Mesenchymal stem cell (in vitro differentiated cells and primary cell): ENCODE results near the gene SRRM5.

ENCODE experiments used
- DNase-seq: peaks from one replicate; pipeline ENCODE4 v3.0.0-alpha.2; 2013
- H2AFZ ChIP-seq: one replicate; pipeline ENCODE4 v1.6.1; 2013; ENCODE audit warnings: low read depth, mild to moderate bottlenecking, control low read depth, inconsistent platforms, low read length, moderate library complexity
- H2AK5ac ChIP-seq: 2 replicates; pipeline ENCODE4 v1.6.1; 2013; ENCODE audit warnings: low read length, moderate library complexity, mild to moderate bottlenecking, inconsistent platforms; ENCODE audit not compliant: severe bottlenecking
- H2BK120ac ChIP-seq: one replicate; pipeline ENCODE4 v1.6.1; 2013; ENCODE audit warnings: low read depth, mild to moderate bottlenecking, inconsistent platforms, low read length, moderate library complexity
- H2BK12ac ChIP-seq, 2 experiments: one replicate each; pipeline ENCODE4 v1.6.1; 2013; ENCODE audit warnings: inconsistent platforms in 2 of 2, low read length in 2 of 2, mild to moderate bottlenecking in 2 of 2, moderate library complexity in 2 of 2, control low read depth in 1 of 2
- H2BK15ac ChIP-seq: one replicate; pipeline ENCODE4 v1.6.1; 2013; ENCODE audit warnings: mild to moderate bottlenecking, low read depth, inconsistent platforms; ENCODE audit not compliant: poor library complexity, severe bottlenecking
- H2BK5ac ChIP-seq: 2 replicates; pipeline ENCODE4 v1.6.1; 2013; ENCODE audit warnings: low read depth, mild to moderate bottlenecking, low read length, control low read depth, inconsistent platforms; ENCODE audit not compliant: poor library complexity, severe bottlenecking
- H3K14ac ChIP-seq, 2 experiments: one replicate each; pipeline ENCODE4 v1.6.1; 2013; ENCODE audit warnings: inconsistent platforms in 2 of 2, low read length in 2 of 2, control low read depth in 1 of 2, mild to moderate bottlenecking in 1 of 2, moderate library complexity in 1 of 2
- H3K18ac ChIP-seq, 2 experiments: one replicate each; pipeline ENCODE4 v1.6.1; 2013; ENCODE audit warnings: inconsistent platforms in 2 of 2, low read length in 2 of 2, control low read depth in 1 of 2, low read depth in 1 of 2, mild to moderate bottlenecking in 1 of 2
- H3K23ac ChIP-seq, 2 experiments: one replicate each; pipeline ENCODE4 v1.6.1; 2013; ENCODE audit warnings: inconsistent platforms in 2 of 2, low read length in 2 of 2, mild to moderate bottlenecking in 2 of 2, moderate library complexity in 2 of 2, control low read depth in 1 of 2
- H3K27ac ChIP-seq: 2 replicates; pipeline ENCODE4 v1.5.1; 2013; ENCODE audit warnings: mild to moderate bottlenecking, moderate library complexity, low read length, control low read depth, inconsistent platforms; ENCODE audit not compliant: poor library complexity, severe bottlenecking
- H3K27me3 ChIP-seq, 2 experiments: 2 replicates each; pipeline versions ENCODE4 v1.6.1 to v1.7.0; 2013; ENCODE audit warnings: low read length in 2 of 2, mild to moderate bottlenecking in 2 of 2, moderate library complexity in 2 of 2, control low read depth in 1 of 2, inconsistent platforms in 1 of 2; ENCODE audit not compliant: control insufficient read depth in 1 of 2, insufficient read depth in 1 of 2
- H3K36me3 ChIP-seq, 2 experiments: 2 replicates each; pipeline versions ENCODE4 v1.6.1 to v1.7.0; 2013; ENCODE audit warnings: low read length in 2 of 2, control low read depth in 1 of 2, inconsistent platforms in 1 of 2, low read depth in 1 of 2, mild to moderate bottlenecking in 1 of 2; ENCODE audit not compliant: insufficient read depth in 2 of 2, control insufficient read depth in 1 of 2
- H3K4ac ChIP-seq, 2 experiments: one replicate each; pipeline ENCODE4 v1.6.1; 2013; ENCODE audit warnings: inconsistent platforms in 2 of 2, low read length in 2 of 2, mild to moderate bottlenecking in 2 of 2, moderate library complexity in 2 of 2, control low read depth in 1 of 2, low read depth in 1 of 2
- H3K4me1 ChIP-seq: 2 replicates; pipeline ENCODE4 v1.6.1; 2013; ENCODE audit warnings: low read depth, low read length, control low read depth; ENCODE audit not compliant: control insufficient read depth, insufficient read depth
- H3K4me2 ChIP-seq: 2 replicates; pipeline ENCODE4 v1.6.1; 2013; ENCODE audit warnings: low read length, mild to moderate bottlenecking, inconsistent platforms; ENCODE audit not compliant: poor library complexity, severe bottlenecking
- H3K4me3 ChIP-seq, 2 experiments: 2 replicates each; pipeline versions ENCODE4 v1.5.1 to v1.7.0; 2013; ENCODE audit warnings: low read length in 2 of 2, mild to moderate bottlenecking in 2 of 2, control low read depth in 1 of 2, low read depth in 1 of 2; ENCODE audit not compliant: insufficient read depth in 1 of 2
- H3K79me1 ChIP-seq: replicated peaks from 2 replicates; pipeline ENCODE4 v1.6.1; 2013; ENCODE audit warnings: mild to moderate bottlenecking, control low read depth, low read length, inconsistent platforms; ENCODE audit not compliant: poor library complexity, severe bottlenecking
- H3K9ac ChIP-seq: 2 replicates; pipeline ENCODE4 v1.7.0; 2013; ENCODE audit warnings: mild to moderate bottlenecking, low read length, moderate library complexity
- H3K9me3 ChIP-seq: 2 replicates; pipeline ENCODE4 v1.7.0; 2013; ENCODE audit warnings: mild to moderate bottlenecking, low read length; ENCODE audit not compliant: control insufficient read depth
- H4K8ac ChIP-seq: one replicate; pipeline ENCODE4 v1.6.1; 2013; ENCODE audit warnings: inconsistent platforms, mild to moderate bottlenecking, low read length, moderate library complexity
- H4K91ac ChIP-seq: one replicate; pipeline ENCODE4 v1.6.1; 2013; ENCODE audit warnings: mild to moderate bottlenecking, low read length, inconsistent platforms
- WGBS: methylation state at CpG from one replicate; pipeline ENCODE4 v1.1.7; 2013; ENCODE audit warnings: mixed read lengths; 5-methylcytosine and 5-hydroxymethylcytosine counted together

SRRM5 gene

DNA sequence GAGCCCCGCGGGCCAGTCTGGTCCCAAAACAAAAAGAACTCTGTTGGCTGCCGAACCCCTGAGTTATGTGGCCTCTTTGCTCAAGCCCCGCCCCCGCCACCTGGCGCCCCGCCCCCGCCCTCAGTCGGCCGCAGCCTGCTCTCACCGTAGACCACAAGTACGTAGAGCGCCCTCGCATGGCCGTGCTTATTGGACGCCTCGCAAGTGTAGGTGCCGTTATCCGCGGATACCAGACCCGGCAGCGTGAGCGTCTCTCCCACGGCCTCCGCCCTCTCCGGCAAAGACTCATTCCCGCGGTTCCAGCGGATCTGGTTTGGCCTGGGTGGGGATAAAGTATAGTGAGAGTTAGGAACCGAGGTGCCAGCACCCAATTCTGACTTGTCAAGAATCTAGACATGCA lies 13.0 kb downstream of the SRRM5 start:
- Histone ChIP-seq H3K4me2 (no peak overlapping the region), H3K27me3 (peaks cover 0 to 14% of the 10 kb centered on the region in 2 experiments), H2BK15ac (no peak overlapping the region), H2BK12ac (no peak overlapping the region), H3K9ac (no peak overlapping the region), H2AK5ac (no peak overlapping the region), H3K4me3 (no peak overlapping the region), H3K4me1 (peaks cover 6% of the 10 kb centered on the region), H4K91ac (no peak overlapping the region), H3K27ac (no peak overlapping the region), H2BK5ac (no peak overlapping the region), H2AFZ (no peak overlapping the region), H3K14ac (no peak overlapping the region), H3K9me3 (no peaks in the 10 kb centered on the region), H3K4ac (no peak overlapping the region), H3K18ac (no peak overlapping the region), H3K23ac (no peak overlapping the region), H3K79me1 (peaks cover 25% of the 10 kb centered on the region), H4K8ac (peak overlapping the region; percentile 39), H2BK120ac (no peak overlapping the region), H3K36me3 (peaks cover 0 to 45% of the 10 kb centered on the region in 2 experiments)
- DNase-seq = peak; percentile 37
- WGBS = 20% methylated on average over 30 of the region's 30 CpGs

DNA sequence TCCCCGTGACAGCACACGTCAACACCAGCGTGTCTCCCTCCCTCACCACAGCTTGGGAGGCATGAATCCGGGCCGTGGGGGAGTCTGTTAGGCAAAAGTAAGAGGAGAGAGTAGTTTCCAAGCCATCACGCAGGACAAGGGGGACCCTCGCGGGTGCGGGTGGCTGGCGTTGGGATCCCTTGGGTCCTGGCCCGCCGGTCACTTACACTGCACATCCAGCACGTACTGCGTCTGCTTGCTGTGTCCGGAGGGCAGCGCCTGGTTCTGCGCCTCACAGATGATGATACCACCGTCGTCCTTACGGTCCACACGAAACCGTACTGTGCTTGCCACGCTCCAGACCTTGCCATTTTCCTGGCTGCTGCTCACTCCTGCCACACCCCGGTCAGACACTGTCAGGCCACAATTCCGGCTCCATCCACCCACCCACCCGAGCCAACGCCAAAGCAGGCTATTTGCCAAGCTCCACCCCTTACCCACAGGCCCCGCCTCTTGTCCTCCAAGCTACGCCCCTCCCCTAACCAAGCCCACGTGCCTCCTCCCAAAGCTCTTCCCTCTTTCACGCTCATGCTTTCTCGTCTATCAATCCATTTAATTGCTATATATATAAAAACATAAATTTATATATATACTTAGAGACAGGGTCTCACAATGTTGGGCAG lies 14.2 kb downstream of the SRRM5 start:
- Histone ChIP-seq H3K4ac (no peak overlapping the region), H4K8ac (no peak overlapping the region), H4K91ac (no peak overlapping the region), H3K27me3 (peaks cover 0 to 14% of the 10 kb centered on the region in 2 experiments), H3K4me3 (no peak overlapping the region), H3K14ac (no peak overlapping the region), H2BK15ac (no peak overlapping the region), H3K9me3 (no peaks in the 10 kb centered on the region), H3K9ac (no peak overlapping the region), H3K79me1 (peaks cover 25% of the 10 kb centered on the region), H2BK120ac (no peak overlapping the region), H3K4me1 (peaks cover 2% of the 10 kb centered on the region), H3K4me2 (no peak overlapping the region), H3K18ac (no peak overlapping the region), H2BK12ac (no peak overlapping the region), H3K23ac (no peak overlapping the region), H2AK5ac (no peak overlapping the region), H2BK5ac (no peak overlapping the region), H3K36me3 (peaks cover 0 to 45% of the 10 kb centered on the region in 2 experiments), H2AFZ (no peak overlapping the region), H3K27ac (no peak overlapping the region)
- DNase-seq = no peak
- 94% methylated on average over 29 of the region's 32 CpGs for WGBS

DNA sequence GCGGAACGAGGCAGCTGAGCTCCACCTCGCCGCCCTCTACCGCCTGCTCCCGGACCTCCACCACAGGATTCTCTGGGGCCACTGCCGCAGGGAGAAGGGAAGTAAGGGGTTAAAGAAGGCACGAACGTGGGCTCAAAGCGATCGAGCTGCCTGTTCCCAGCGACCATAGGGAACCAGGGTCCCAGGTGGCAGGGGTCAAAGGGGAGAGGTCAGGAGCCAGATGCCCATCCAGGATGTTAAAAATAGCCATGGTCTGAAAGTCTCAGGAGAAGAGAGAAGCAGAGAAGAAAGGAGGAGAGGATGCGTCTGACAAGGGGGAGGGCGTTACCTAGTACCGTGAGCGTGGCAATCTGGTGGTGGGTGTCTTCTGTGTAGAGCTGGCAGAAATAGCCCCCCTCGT lies 14.9 kb downstream of the SRRM5 start:
- H3K4me3 ChIP-seq = no peak overlapping the region
- no peak overlapping the region for H3K4ac ChIP-seq
- peaks cover 0 to 45% of the 10 kb centered on the region in 2 experiments for H3K36me3 ChIP-seq
- H2AFZ ChIP-seq = no peak overlapping the region
- H2BK12ac ChIP-seq = no peak overlapping the region
- no peak overlapping the region for H4K91ac ChIP-seq
- H3K79me1 ChIP-seq = peaks cover 27% of the 10 kb centered on the region
- H3K27ac ChIP-seq = no peak overlapping the region
- no peaks in the 10 kb centered on the region for H3K9me3 ChIP-seq
- no peak overlapping the region for H3K4me2 ChIP-seq
- 61% methylated on average over 17 of the region's 17 CpGs for WGBS
- no peak overlapping the region for H2BK15ac ChIP-seq
- H4K8ac ChIP-seq = peak overlapping the region; percentile 50
- H3K18ac ChIP-seq = no peak overlapping the region
- H2BK120ac ChIP-seq = no peak overlapping the region
- H3K27me3 ChIP-seq = peaks cover 0 to 14% of the 10 kb centered on the region in 2 experiments
- H3K4me1 ChIP-seq = peaks cover 2% of the 10 kb centered on the region
- no peak overlapping the region for H3K14ac ChIP-seq
- no peak for DNase-seq
- no peak overlapping the region for H3K23ac ChIP-seq
- H2BK5ac ChIP-seq = no peak overlapping the region
- H3K9ac ChIP-seq = no peak overlapping the region
- no peak overlapping the region for H2AK5ac ChIP-seq

DNA sequence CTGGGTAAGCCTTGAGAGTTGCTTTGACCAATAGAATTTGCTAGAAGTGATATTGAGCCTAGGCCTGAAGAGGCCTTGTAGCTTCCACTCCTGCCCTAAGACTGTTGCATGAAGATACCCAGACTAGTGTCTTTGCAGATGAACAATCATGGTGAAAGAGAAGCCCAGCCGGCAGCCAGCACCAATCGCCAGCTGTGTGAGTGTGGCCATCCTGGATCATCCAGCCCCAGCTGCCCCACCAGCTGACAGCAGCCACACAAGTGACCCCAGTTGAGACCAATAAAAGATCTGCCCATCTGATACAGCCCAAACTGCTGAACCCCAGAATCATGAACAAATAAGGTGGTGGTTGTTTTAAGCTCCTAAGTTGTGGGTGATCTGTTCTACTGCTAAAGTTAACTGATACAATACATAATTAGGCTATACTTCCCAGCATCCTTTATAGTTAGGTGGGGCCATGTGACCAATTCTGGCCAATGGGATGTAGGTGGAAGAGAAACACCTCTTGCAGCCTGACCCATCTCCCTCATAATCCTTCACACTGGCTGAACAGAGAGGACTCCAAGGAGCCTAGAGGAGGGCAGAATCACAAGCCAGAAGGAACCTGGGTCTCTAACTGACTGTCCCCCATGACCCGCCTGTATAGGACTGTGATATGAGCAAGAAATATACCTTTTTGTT lies 16.9 kb downstream of the SRRM5 start:
- Histone ChIP-seq H3K27me3 (peaks cover 0 to 14% of the 10 kb centered on the region in 2 experiments), H3K18ac (no peak overlapping the region), H2BK12ac (no peak overlapping the region), H3K4me3 (no peak overlapping the region), H2BK5ac (no peak overlapping the region), H4K91ac (no peak overlapping the region), H2AK5ac (no peak overlapping the region), H3K4me2 (no peak overlapping the region), H4K8ac (no peak overlapping the region), H3K9me3 (no peaks in the 10 kb centered on the region), H3K4me1 (peaks cover 2% of the 10 kb centered on the region), H3K4ac (no peak overlapping the region), H3K27ac (no peak overlapping the region), H3K79me1 (peaks cover 24% of the 10 kb centered on the region), H3K9ac (no peak overlapping the region), H2BK120ac (no peak overlapping the region), H3K36me3 (peaks cover 0 to 34% of the 10 kb centered on the region in 2 experiments), H2BK15ac (no peak overlapping the region), H3K14ac (no peak overlapping the region), H3K23ac (no peak overlapping the region), H2AFZ (no peak overlapping the region)
- DNase-seq = no peak
- 100% methylated on average over 2 of the region's 3 CpGs for WGBS
